Measurements from ENCODE around the gene TCTN2.

TCTN2 gene

GRCh38 chr12:123645878-123646277 lies 25.0 kb upstream of the TCTN2 start:
- no peak for DNase-seq (ENCODE audit: low spot score)
- Histone ChIP-seq H3K27ac (no peak overlapping the region), H3K4me3 (no peak overlapping the region)
- TF ChIP-seq, protein P1, sequence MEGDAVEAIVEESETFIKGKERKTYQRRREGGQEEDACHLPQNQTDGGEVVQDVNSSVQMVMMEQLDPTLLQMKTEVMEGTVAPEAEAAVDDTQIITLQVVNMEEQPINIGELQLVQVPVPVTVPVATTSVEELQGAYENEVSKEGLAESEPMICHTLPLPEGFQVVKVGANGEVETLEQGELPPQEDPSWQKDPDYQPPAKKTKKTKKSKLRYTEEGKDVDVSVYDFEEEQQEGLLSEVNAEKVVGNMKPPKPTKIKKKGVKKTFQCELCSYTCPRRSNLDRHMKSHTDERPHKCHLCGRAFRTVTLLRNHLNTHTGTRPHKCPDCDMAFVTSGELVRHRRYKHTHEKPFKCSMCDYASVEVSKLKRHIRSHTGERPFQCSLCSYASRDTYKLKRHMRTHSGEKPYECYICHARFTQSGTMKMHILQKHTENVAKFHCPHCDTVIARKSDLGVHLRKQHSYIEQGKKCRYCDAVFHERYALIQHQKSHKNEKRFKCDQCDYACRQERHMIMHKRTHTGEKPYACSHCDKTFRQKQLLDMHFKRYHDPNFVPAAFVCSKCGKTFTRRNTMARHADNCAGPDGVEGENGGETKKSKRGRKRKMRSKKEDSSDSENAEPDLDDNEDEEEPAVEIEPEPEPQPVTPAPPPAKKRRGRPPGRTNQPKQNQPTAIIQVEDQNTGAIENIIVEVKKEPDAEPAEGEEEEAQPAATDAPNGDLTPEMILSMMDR (IDR thresholded peaks at IDR 0.05): no peak

DNA sequence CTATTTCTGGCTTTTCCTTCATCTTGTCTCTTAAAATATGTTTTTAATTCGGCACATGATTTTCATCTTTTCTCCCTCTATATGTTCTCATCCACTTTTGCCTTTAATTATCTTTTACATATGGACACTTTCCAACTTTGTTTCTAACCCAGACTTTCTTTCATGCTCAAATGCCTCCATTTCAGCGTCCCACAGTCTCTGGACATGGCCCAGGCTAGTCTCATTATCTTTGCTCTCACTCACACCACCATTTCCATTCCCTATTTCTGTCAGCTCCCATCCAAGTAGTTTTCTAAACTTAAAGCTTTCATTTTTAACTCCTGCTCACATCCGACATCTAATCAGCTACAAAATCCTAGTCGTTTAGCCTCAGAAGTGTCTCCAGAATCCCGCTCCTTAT lies 22.5 kb upstream of the TCTN2 start:
- TF ChIP-seq, protein P1 (IDR thresholded peaks at IDR 0.05): no peak
- DNase-seq (ENCODE audit: low spot score): no peak
- Histone ChIP-seq H3K27ac (no peak overlapping the region), H3K4me3 (no peak overlapping the region)

- H3K4me3 ChIP-seq: no peak overlapping the region
- H3K27ac ChIP-seq: no peak overlapping the region
- TF ChIP-seq, protein P1 (IDR thresholded peaks at IDR 0.05): no peak
- DNase-seq (ENCODE audit: low spot score): no peak
These were observed 16.7 kb upstream of the TCTN2 start for GRCh38 chr12:123654129-123654701.

DNA sequence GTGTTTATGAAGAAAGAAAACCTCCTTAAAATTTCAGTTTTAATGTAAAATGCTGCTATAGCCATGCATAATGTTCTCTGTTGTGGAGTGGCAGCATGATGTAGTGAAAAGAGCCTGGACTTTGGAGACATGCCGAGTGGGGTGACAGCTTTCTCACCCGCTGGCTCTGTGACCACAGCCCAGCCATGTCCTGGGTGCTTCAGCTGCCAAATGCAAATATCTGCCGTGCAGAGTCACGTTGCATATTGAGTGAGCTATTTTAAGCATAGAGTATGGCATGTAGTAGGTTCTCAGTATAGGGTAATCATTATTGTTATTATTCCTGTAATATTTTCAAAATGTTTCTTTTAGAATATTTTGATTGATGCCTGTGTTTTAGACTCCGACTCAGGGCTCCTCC lies 15.5 kb upstream of the TCTN2 start:
- TF ChIP-seq, protein P1 (IDR thresholded peaks at IDR 0.05): no peak
- DNase-seq (ENCODE audit: low spot score): no peak
- no peak overlapping the region for H3K27ac ChIP-seq
- no peak overlapping the region for H3K4me3 ChIP-seq

DNA sequence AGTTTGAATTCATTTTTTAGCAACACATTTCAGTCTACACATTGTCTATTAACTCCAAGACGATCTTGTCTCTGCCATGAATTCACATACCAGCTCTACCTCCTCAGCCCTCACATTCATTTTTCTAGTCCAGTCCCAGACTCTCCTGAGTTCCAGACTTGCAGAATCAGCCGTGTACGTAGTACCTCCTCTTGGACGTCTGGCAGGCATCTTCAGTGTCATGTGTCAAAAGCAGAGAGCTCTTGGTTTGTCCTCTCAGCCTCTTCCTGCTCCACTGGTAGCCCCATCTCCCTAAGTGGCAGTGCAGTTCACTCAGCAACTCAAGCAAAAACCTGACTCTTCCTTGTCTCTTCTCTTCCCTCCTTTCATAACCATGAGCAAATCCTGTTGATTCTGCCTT lies 14.5 kb upstream of the TCTN2 start:
- no peak overlapping the region for H3K4me3 ChIP-seq
- no peak for DNase-seq (ENCODE audit: low spot score)
- H3K27ac ChIP-seq: no peak overlapping the region
- TF ChIP-seq, protein P1 (IDR thresholded peaks at IDR 0.05): no peak

DNA sequence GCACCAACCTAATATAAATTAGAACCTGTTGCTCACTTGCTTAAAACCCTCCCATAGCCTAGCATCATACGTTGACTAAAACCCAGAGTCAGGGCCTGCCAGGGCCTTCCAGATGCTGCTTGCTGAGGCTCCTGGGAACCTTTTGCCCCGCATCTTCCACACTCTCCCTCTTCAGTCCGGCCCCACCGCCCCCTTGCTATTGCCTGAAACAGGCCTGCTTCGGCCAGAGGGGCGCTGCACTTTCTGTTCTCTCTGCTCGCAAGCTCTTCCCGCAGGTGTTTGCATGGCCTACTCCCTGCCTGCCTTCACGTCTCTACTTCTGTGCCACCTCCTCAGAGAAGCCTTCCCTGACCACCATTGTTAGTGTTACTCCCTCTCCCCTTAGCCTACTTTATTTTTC lies 13.7 kb upstream of the TCTN2 start:
- no peak for DNase-seq (ENCODE audit: low spot score)
- TF ChIP-seq, protein P1 (IDR thresholded peaks at IDR 0.05): no peak
- Histone ChIP-seq H3K27ac (no peak overlapping the region), H3K4me3 (no peak overlapping the region)

- Histone ChIP-seq H3K27ac (no peak overlapping the region), H3K4me3 (no peak overlapping the region)
- no peak for DNase-seq (ENCODE audit: low spot score)
- TF ChIP-seq, protein P1 (IDR thresholded peaks at IDR 0.05): no peak
These were observed 10.8 kb upstream of the TCTN2 start for GRCh38 chr12:123659996-123660727.
